GM23338 (cell line): ENCODE measurements around the gene CCNYL1. TPM values are rescaled to one million over a fixed set of nuclear protein-coding genes. Genes with fewer than 3 reads are reported as not detected.

Experiments used
- ATAC-seq: fragments of 200-7000 bp; cut with Tn5 transposase; 3 replicates; pipeline ENCODE4 v1.9.1; 2020
- DNase-seq: peaks from one replicate; pipeline ENCODE4 v3.0.0-alpha.2; 2015; ENCODE audit warnings: low spot score
- H2AFZ ChIP-seq: fragments of 200-600 bp; sonication (generic); 2 replicates; pipeline ENCODE4 v1.8.0; 2016; ENCODE audit warnings: antibody characterized with exemption, mild to moderate bottlenecking, moderate library complexity
- H3F3A ChIP-seq: fragments of 200-600 bp; sonication (generic); replicated peaks from 2 replicates; pipeline ENCODE4 v1.8.0; 2017; ENCODE audit warnings: antibody characterized with exemption, mixed run types, low read depth
- H3K27ac ChIP-seq: fragments of 200-600 bp; sonication (generic); 2 replicates; pipeline ENCODE4 v1.6.1; 2016; ENCODE audit warnings: low read depth
- H3K27me3 ChIP-seq: fragments of 200-600 bp; sonication (generic); 2 replicates; pipeline ENCODE4 v1.8.0; 2016; ENCODE audit warnings: mild to moderate bottlenecking, mixed run types, moderate library complexity; ENCODE audit not compliant: insufficient read depth
- H3K36me3 ChIP-seq: fragments of 200-600 bp; sonication (generic); 2 replicates; pipeline ENCODE4 v1.8.0; 2016; ENCODE audit warnings: mild to moderate bottlenecking; ENCODE audit not compliant: insufficient read depth
- H3K4me1 ChIP-seq: fragments of 200-600 bp; sonication (generic); 2 replicates; pipeline ENCODE4 v1.8.0; 2016; ENCODE audit warnings: mild to moderate bottlenecking, moderate library complexity; ENCODE audit not compliant: insufficient read depth
- H3K4me2 ChIP-seq: fragments of 200-600 bp; sonication (generic); 2 replicates; pipeline ENCODE4 v1.7.1; 2017; ENCODE audit warnings: mixed run types
- H3K4me3 ChIP-seq: fragments of 200-600 bp; sonication (generic); 2 replicates; pipeline ENCODE4 v1.6.1; 2016; ENCODE audit warnings: mixed run types
- H3K79me2 ChIP-seq: fragments of 200-600 bp; sonication (generic); replicated peaks from 2 replicates; pipeline ENCODE4 v1.8.0; 2017; ENCODE audit warnings: mild to moderate bottlenecking; ENCODE audit not compliant: insufficient read depth
- H3K9me2 ChIP-seq: fragments of 200-600 bp; sonication (generic); 2 replicates; pipeline ENCODE4 v1.8.0; 2017; ENCODE audit not compliant: insufficient read depth
- H4K20me1 ChIP-seq: fragments of 200-600 bp; sonication (generic); replicated peaks from 2 replicates; pipeline ENCODE4 v1.8.0; 2017; ENCODE audit warnings: mild to moderate bottlenecking; ENCODE audit not compliant: insufficient read depth
- H3K27ac Mint-ChIP-seq: 2 replicates; pipeline ENCODE4 v1.8.0; 2020; ENCODE audit warnings: inconsistent platforms, mild to moderate bottlenecking, moderate library complexity, mixed read lengths
- H3K27me3 Mint-ChIP-seq: 3 replicates; pipeline ENCODE4 v1.8.0; 2022; ENCODE audit warnings: low read depth, mild to moderate bottlenecking, moderate library complexity, mixed read lengths, inconsistent platforms; ENCODE audit not compliant: insufficient read depth, poor library complexity
- H3K36me3 Mint-ChIP-seq: 3 replicates; pipeline ENCODE4 v1.8.0; 2021; ENCODE audit warnings: low read depth, mild to moderate bottlenecking, inconsistent platforms, moderate library complexity, mixed read lengths
- H3K4me1 Mint-ChIP-seq: 3 replicates; pipeline ENCODE4 v1.8.0; 2020; ENCODE audit warnings: mild to moderate bottlenecking, inconsistent platforms, mixed read lengths
- H3K4me3 Mint-ChIP-seq: 3 replicates; pipeline ENCODE4 v1.8.0; 2021; ENCODE audit warnings: moderate library complexity, mild to moderate bottlenecking, inconsistent platforms, mixed read lengths
- H3K9me3 Mint-ChIP-seq: 3 replicates; pipeline ENCODE4 v1.8.0; 2020; ENCODE audit warnings: moderate library complexity, mild to moderate bottlenecking, inconsistent platforms, mixed read lengths
- CREB1 ChIP-seq: fragments of 250-450 bp; sonication (Bioruptor Pico); IDR thresholded peaks from 2 replicates; pipeline ENCODE4 v1.5.0; 2020; ENCODE audit warnings: low read depth, mild to moderate bottlenecking, moderate library complexity
- EZH2 ChIP-seq: fragments of 200-600 bp; sonication (generic); IDR thresholded peaks from one replicate; pipeline ENCODE4 v1.8.0; 2017; ENCODE audit warnings: antibody characterized with exemption, mild to moderate bottlenecking, low read depth; ENCODE audit not compliant: unreplicated experiment
- EZH2phosphoT487 ChIP-seq: fragments of 200-600 bp; sonication (generic); IDR thresholded peaks from one replicate; pipeline ENCODE4 v1.8.1; 2018; ENCODE audit warnings: antibody characterized with exemption; ENCODE audit not compliant: unreplicated experiment
- JUNB ChIP-seq: IDR thresholded peaks from one replicate; pipeline ENCODE4 v1.6.1; 2016; ENCODE audit warnings: antibody characterized with exemption; ENCODE audit not compliant: unreplicated experiment
- NANOG ChIP-seq: IDR thresholded peaks from 2 replicates; pipeline ENCODE4 v1.6.1; 2016; ENCODE audit warnings: antibody characterized with exemption, borderline replicate concordance
- POLR2AphosphoS5 ChIP-seq: IDR thresholded peaks from 2 replicates; pipeline ENCODE4 v1.6.1; 2016; ENCODE audit warnings: antibody characterized with exemption, low read depth
- STAT1 ChIP-seq: IDR thresholded peaks from one replicate; pipeline ENCODE4 v1.6.1; 2016; ENCODE audit warnings: antibody characterized with exemption; ENCODE audit not compliant: unreplicated experiment
- ZNF114 ChIP-seq: fragments of 250-450 bp; sonication (Bioruptor Pico); IDR thresholded peaks from 2 replicates; pipeline ENCODE4 v1.5.0; 2020; ENCODE audit warnings: mild to moderate bottlenecking, moderate library complexity
- ZNF331 ChIP-seq: fragments of 250-450 bp; sonication (Bioruptor Pico); IDR thresholded peaks from 2 replicates; pipeline ENCODE4 v1.5.0; 2020; ENCODE audit warnings: low read depth, mild to moderate bottlenecking, moderate library complexity
- polyA plus RNA-seq: library from polyadenylated mRNA; unstranded; fragments of >200 nt; fragmentation: Nextera tagmentation; extraction: Ambion mirVana; gene quantifications from 2 replicates; pipeline ENCODE4 v1.2.1, GENCODE V29; 2016
- total RNA-seq: library from RNA; depleted of rRNA; stranded (reverse); fragments of >200 nt; shearing (Covaris generic); gene quantifications from 2 replicates; pipeline ENCODE4 v1.2.3, GENCODE V29; 2014
- TF ChIP-seq, protein P1 (sequence below), 2 experiments: fragments of 200-600 bp in 1 of 2; sonication (generic) in 1 of 2; conservative IDR thresholded peaks; 2 replicates each; pipeline versions ENCODE4 v1.5.1 to v1.6.1; 2016 to 2017; ENCODE audit warnings: antibody characterized with exemption in 2 of 2, low read depth in 2 of 2, mild to moderate bottlenecking in 2 of 2, moderate library complexity in 1 of 2
- TF ChIP-seq, protein P2 (sequence below): IDR thresholded peaks from 2 replicates; pipeline ENCODE4 v1.6.1; 2016; ENCODE audit warnings: antibody characterized with exemption
- TF ChIP-seq, protein P3 (sequence below): fragments of 250-450 bp; sonication (Bioruptor Pico); IDR thresholded peaks from 2 replicates; pipeline ENCODE4 v1.5.0; 2020; ENCODE audit warnings: mild to moderate bottlenecking, moderate library complexity
- TF ChIP-seq, protein P4 (sequence below): IDR thresholded peaks from one replicate; pipeline ENCODE4 v1.6.1; 2018; ENCODE audit warnings: antibody characterized with exemption; ENCODE audit not compliant: unreplicated experiment

Gene CCNYL1
- total and polyA plus RNA-seq, 2 experiments from 2014 or later = 19.6 to 32.1 TPM

- Histone ChIP-seq H4K20me1 (no peaks in the 10 kb centered on the region), H3K36me3 (no peaks in the 10 kb centered on the region), H3K4me1 (peaks cover 14% of the 10 kb centered on the region), H3K4me3 (no peak overlapping the region), H3F3A (0 out of 2 replicates have a peak, but pooled peaks cover 3% of the 10 kb centered on the region), H2AFZ (peak overlapping the region; percentile 80), H3K4me2 (no peak overlapping the region), H3K9me2 (no peaks in the 10 kb centered on the region), H3K79me2 (no peaks in the 10 kb centered on the region), H3K27ac (no peak overlapping the region), H3K27me3 (no peaks in the 10 kb centered on the region)
- no peaks in the 10 kb centered on the region for H3K36me3 Mint-ChIP-seq
- TF ChIP-seq, protein P1, sequence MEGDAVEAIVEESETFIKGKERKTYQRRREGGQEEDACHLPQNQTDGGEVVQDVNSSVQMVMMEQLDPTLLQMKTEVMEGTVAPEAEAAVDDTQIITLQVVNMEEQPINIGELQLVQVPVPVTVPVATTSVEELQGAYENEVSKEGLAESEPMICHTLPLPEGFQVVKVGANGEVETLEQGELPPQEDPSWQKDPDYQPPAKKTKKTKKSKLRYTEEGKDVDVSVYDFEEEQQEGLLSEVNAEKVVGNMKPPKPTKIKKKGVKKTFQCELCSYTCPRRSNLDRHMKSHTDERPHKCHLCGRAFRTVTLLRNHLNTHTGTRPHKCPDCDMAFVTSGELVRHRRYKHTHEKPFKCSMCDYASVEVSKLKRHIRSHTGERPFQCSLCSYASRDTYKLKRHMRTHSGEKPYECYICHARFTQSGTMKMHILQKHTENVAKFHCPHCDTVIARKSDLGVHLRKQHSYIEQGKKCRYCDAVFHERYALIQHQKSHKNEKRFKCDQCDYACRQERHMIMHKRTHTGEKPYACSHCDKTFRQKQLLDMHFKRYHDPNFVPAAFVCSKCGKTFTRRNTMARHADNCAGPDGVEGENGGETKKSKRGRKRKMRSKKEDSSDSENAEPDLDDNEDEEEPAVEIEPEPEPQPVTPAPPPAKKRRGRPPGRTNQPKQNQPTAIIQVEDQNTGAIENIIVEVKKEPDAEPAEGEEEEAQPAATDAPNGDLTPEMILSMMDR (conservative IDR thresholded peaks at IDR 0.05; ENCODE audit: low read depth in 2 of 2) = no peak
- TF ChIP-seq, protein P2, sequence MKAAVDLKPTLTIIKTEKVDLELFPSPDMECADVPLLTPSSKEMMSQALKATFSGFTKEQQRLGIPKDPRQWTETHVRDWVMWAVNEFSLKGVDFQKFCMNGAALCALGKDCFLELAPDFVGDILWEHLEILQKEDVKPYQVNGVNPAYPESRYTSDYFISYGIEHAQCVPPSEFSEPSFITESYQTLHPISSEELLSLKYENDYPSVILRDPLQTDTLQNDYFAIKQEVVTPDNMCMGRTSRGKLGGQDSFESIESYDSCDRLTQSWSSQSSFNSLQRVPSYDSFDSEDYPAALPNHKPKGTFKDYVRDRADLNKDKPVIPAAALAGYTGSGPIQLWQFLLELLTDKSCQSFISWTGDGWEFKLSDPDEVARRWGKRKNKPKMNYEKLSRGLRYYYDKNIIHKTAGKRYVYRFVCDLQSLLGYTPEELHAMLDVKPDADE = no peak
- TF ChIP-seq POLR2AphosphoS5 = no peak
- TF ChIP-seq EZH2 = no peak
- TF ChIP-seq, protein P3, sequence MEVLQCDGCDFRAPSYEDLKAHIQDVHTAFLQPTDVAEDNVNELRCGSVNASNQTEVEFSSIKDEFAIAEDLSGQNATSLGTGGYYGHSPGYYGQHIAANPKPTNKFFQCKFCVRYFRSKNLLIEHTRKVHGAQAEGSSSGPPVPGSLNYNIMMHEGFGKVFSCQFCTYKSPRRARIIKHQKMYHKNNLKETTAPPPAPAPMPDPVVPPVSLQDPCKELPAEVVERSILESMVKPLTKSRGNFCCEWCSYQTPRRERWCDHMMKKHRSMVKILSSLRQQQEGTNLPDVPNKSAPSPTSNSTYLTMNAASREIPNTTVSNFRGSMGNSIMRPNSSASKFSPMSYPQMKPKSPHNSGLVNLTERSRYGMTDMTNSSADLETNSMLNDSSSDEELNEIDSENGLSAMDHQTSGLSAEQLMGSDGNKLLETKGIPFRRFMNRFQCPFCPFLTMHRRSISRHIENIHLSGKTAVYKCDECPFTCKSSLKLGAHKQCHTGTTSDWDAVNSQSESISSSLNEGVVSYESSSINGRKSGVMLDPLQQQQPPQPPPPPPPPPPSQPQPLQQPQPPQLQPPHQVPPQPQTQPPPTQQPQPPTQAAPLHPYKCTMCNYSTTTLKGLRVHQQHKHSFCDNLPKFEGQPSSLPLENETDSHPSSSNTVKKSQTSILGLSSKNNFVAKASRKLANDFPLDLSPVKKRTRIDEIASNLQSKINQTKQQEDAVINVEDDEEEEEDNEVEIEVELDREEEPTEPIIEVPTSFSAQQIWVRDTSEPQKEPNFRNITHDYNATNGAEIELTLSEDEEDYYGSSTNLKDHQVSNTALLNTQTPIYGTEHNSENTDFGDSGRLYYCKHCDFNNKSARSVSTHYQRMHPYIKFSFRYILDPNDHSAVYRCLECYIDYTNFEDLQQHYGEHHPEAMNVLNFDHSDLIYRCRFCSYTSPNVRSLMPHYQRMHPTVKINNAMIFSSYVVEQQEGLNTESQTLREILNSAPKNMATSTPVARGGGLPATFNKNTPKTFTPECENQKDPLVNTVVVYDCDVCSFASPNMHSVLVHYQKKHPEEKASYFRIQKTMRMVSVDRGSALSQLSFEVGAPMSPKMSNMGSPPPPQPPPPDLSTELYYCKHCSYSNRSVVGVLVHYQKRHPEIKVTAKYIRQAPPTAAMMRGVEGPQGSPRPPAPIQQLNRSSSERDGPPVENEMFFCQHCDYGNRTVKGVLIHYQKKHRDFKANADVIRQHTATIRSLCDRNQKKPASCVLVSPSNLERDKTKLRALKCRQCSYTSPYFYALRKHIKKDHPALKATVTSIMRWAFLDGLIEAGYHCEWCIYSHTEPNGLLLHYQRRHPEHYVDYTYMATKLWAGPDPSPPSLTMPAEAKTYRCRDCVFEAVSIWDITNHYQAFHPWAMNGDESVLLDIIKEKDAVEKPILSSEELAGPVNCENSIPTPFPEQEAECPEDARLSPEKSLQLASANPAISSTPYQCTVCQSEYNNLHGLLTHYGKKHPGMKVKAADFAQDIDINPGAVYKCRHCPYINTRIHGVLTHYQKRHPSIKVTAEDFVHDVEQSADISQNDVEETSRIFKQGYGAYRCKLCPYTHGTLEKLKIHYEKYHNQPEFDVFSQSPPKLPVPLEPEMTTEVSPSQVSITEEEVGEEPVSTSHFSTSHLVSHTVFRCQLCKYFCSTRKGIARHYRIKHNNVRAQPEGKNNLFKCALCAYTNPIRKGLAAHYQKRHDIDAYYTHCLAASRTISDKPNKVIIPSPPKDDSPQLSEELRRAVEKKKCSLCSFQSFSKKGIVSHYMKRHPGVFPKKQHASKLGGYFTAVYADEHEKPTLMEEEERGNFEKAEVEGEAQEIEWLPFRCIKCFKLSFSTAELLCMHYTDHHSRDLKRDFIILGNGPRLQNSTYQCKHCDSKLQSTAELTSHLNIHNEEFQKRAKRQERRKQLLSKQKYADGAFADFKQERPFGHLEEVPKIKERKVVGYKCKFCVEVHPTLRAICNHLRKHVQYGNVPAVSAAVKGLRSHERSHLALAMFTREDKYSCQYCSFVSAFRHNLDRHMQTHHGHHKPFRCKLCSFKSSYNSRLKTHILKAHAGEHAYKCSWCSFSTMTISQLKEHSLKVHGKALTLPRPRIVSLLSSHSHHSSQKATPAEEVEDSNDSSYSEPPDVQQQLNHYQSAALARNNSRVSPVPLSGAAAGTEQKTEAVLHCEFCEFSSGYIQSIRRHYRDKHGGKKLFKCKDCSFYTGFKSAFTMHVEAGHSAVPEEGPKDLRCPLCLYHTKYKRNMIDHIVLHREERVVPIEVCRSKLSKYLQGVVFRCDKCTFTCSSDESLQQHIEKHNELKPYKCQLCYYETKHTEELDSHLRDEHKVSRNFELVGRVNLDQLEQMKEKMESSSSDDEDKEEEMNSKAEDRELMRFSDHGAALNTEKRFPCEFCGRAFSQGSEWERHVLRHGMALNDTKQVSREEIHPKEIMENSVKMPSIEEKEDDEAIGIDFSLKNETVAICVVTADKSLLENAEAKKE (CRISPR knock-in tag) = no peak
- no peak for TF ChIP-seq NANOG
- TF ChIP-seq STAT1 = no peak
- TF ChIP-seq EZH2phosphoT487 = no peak
- TF ChIP-seq CREB1 (CRISPR knock-in tag) = no peak
- TF ChIP-seq, protein P4, sequence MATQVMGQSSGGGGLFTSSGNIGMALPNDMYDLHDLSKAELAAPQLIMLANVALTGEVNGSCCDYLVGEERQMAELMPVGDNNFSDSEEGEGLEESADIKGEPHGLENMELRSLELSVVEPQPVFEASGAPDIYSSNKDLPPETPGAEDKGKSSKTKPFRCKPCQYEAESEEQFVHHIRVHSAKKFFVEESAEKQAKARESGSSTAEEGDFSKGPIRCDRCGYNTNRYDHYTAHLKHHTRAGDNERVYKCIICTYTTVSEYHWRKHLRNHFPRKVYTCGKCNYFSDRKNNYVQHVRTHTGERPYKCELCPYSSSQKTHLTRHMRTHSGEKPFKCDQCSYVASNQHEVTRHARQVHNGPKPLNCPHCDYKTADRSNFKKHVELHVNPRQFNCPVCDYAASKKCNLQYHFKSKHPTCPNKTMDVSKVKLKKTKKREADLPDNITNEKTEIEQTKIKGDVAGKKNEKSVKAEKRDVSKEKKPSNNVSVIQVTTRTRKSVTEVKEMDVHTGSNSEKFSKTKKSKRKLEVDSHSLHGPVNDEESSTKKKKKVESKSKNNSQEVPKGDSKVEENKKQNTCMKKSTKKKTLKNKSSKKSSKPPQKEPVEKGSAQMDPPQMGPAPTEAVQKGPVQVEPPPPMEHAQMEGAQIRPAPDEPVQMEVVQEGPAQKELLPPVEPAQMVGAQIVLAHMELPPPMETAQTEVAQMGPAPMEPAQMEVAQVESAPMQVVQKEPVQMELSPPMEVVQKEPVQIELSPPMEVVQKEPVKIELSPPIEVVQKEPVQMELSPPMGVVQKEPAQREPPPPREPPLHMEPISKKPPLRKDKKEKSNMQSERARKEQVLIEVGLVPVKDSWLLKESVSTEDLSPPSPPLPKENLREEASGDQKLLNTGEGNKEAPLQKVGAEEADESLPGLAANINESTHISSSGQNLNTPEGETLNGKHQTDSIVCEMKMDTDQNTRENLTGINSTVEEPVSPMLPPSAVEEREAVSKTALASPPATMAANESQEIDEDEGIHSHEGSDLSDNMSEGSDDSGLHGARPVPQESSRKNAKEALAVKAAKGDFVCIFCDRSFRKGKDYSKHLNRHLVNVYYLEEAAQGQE = no peak
- no peak for TF ChIP-seq ZNF114 (CRISPR knock-in tag)
- no peak for TF ChIP-seq ZNF331 (CRISPR knock-in tag)
- no peak for TF ChIP-seq JUNB
- H3K4me1 Mint-ChIP-seq = peaks cover 13% of the 10 kb centered on the region
- no peak for ATAC-seq
- no peak for DNase-seq
- no peak overlapping the region for H3K4me3 Mint-ChIP-seq
- H3K27me3 Mint-ChIP-seq = peaks cover 9% of the 10 kb centered on the region
- H3K9me3 Mint-ChIP-seq = no peaks in the 10 kb centered on the region
- no peak overlapping the region for H3K27ac Mint-ChIP-seq
These were observed 79.5 kb downstream of the CCNYL1 start for GRCh38 chr2:207790898-207791297.
